WTC11 (cell line): ENCODE results near the gene SCAMP3. TPM values are rescaled to one million over a fixed set of nuclear protein-coding genes. Genes with fewer than 3 reads are reported as not detected.

Experiments used
- ATF1 ChIP-seq: sonication (generic); formaldehyde crosslinking; IDR thresholded peaks from 2 replicates; pipeline ENCODE4 v1.8.1; 2023; ENCODE audit warnings: mild to moderate bottlenecking, moderate library complexity, missing genetic modification reagents
- ATF3 ChIP-seq: sonication (generic); formaldehyde crosslinking; conservative IDR thresholded peaks from 2 replicates; pipeline ENCODE4 v1.8.1; 2022; ENCODE audit warnings: mild to moderate bottlenecking, missing genetic modification reagents
- CBFB ChIP-seq: sonication (generic); formaldehyde crosslinking; IDR thresholded peaks from 2 replicates; pipeline ENCODE4 v1.8.1; 2022; ENCODE audit warnings: mild to moderate bottlenecking, low read depth, missing genetic modification reagents
- E2F5 ChIP-seq: sonication (generic); formaldehyde crosslinking; IDR thresholded peaks from 2 replicates; pipeline ENCODE4 v1.8.1; 2022; ENCODE audit warnings: mild to moderate bottlenecking, moderate library complexity, missing genetic modification reagents
- ERG ChIP-seq: fragments of 250-450 bp; sonication (Bioruptor Pico); IDR thresholded peaks from 2 replicates; pipeline ENCODE4 v1.8.0; 2021; ENCODE audit warnings: mild to moderate bottlenecking
- ESRRA ChIP-seq: sonication (generic); formaldehyde crosslinking; IDR thresholded peaks from 2 replicates; pipeline ENCODE4 v1.8.1; 2022; ENCODE audit warnings: mild to moderate bottlenecking, missing genetic modification reagents, borderline replicate concordance
- FOXK1 ChIP-seq: sonication (generic); formaldehyde crosslinking; IDR thresholded peaks from 2 replicates; pipeline ENCODE4 v1.8.0; 2022; ENCODE audit warnings: mild to moderate bottlenecking, moderate library complexity, missing genetic modification reagents
- FOXP1 ChIP-seq: sonication (generic); formaldehyde crosslinking; IDR thresholded peaks from 2 replicates; pipeline ENCODE4 v1.8.0; 2022; ENCODE audit warnings: missing genetic modification reagents, mild to moderate bottlenecking, moderate library complexity, borderline replicate concordance
- FOXP4 ChIP-seq: sonication (generic); formaldehyde crosslinking; IDR thresholded peaks from 2 replicates; pipeline ENCODE4 v1.8.0; 2022; ENCODE audit warnings: mild to moderate bottlenecking, missing genetic modification reagents
- GABPB1 ChIP-seq: sonication (generic); formaldehyde crosslinking; IDR thresholded peaks from 2 replicates; pipeline ENCODE4 v1.8.1; 2023; ENCODE audit warnings: mild to moderate bottlenecking, missing genetic modification reagents
- HMGXB4 ChIP-seq: sonication (generic); formaldehyde crosslinking; IDR thresholded peaks from 2 replicates; pipeline ENCODE4 v1.8.1; 2023; ENCODE audit warnings: mild to moderate bottlenecking, moderate library complexity, missing genetic modification reagents
- JUN ChIP-seq: sonication (generic); formaldehyde crosslinking; IDR thresholded peaks from 2 replicates; pipeline ENCODE4 v1.8.0; 2023; ENCODE audit warnings: mild to moderate bottlenecking, missing genetic modification reagents
- KAT7 ChIP-seq: sonication (generic); formaldehyde crosslinking; IDR thresholded peaks from 2 replicates; pipeline ENCODE4 v1.8.1; 2023; ENCODE audit warnings: missing genetic modification reagents, mild to moderate bottlenecking, borderline replicate concordance
- MAX ChIP-seq: sonication (generic); formaldehyde crosslinking; IDR thresholded peaks from 2 replicates; pipeline ENCODE4 v1.8.0; 2022; ENCODE audit warnings: mild to moderate bottlenecking, missing genetic modification reagents
- MYBL2 ChIP-seq: sonication (generic); formaldehyde crosslinking; IDR thresholded peaks from 2 replicates; pipeline ENCODE4 v1.8.1; 2023; ENCODE audit warnings: mild to moderate bottlenecking, moderate library complexity, missing genetic modification reagents
- NFE2L1 ChIP-seq: sonication (generic); formaldehyde crosslinking; IDR thresholded peaks from 2 replicates; pipeline ENCODE4 v1.8.1; 2023; ENCODE audit warnings: missing genetic modification reagents
- NR2C2 ChIP-seq: sonication (generic); formaldehyde crosslinking; IDR thresholded peaks from 2 replicates; pipeline ENCODE4 v1.8.0; 2022; ENCODE audit warnings: mild to moderate bottlenecking, missing genetic modification reagents
- RELA ChIP-seq: sonication (generic); formaldehyde crosslinking; IDR thresholded peaks from 2 replicates; pipeline ENCODE4 v1.8.1; 2022; ENCODE audit warnings: missing genetic modification reagents, mild to moderate bottlenecking, borderline replicate concordance
- SMAD3 ChIP-seq: sonication (generic); formaldehyde crosslinking; IDR thresholded peaks from 2 replicates; pipeline ENCODE4 v1.8.0; 2022; ENCODE audit warnings: missing genetic modification reagents, mild to moderate bottlenecking, borderline replicate concordance
- SP1 ChIP-seq: sonication (generic); formaldehyde crosslinking; conservative IDR thresholded peaks from 2 replicates; pipeline ENCODE4 v1.8.1; 2022; ENCODE audit warnings: missing genetic modification reagents
- TCF7 ChIP-seq: sonication (generic); formaldehyde crosslinking; IDR thresholded peaks from 2 replicates; pipeline ENCODE4 v1.8.0; 2022; ENCODE audit warnings: mild to moderate bottlenecking, low read depth, missing genetic modification reagents, moderate library complexity
- TEAD4 ChIP-seq: sonication (generic); formaldehyde crosslinking; IDR thresholded peaks from 2 replicates; pipeline ENCODE4 v1.8.0; 2022; ENCODE audit warnings: mild to moderate bottlenecking, missing genetic modification reagents
- TP53 ChIP-seq: sonication (generic); formaldehyde crosslinking; IDR thresholded peaks from 2 replicates; pipeline ENCODE4 v1.8.1; 2023; ENCODE audit warnings: mild to moderate bottlenecking, missing genetic modification reagents
- ZBTB21 ChIP-seq: sonication (generic); formaldehyde crosslinking; IDR thresholded peaks from 2 replicates; pipeline ENCODE4 v1.8.1; 2023; ENCODE audit warnings: mild to moderate bottlenecking, missing genetic modification reagents, borderline replicate concordance
- ZBTB43 ChIP-seq: sonication (generic); formaldehyde crosslinking; IDR thresholded peaks from 2 replicates; pipeline ENCODE4 v1.8.1; 2023; ENCODE audit warnings: mild to moderate bottlenecking, missing genetic modification reagents
- ZNF121 ChIP-seq: sonication (generic); formaldehyde crosslinking; IDR thresholded peaks from 2 replicates; pipeline ENCODE4 v1.8.0; 2023; ENCODE audit warnings: missing genetic modification reagents
- ZNF232 ChIP-seq: sonication (generic); formaldehyde crosslinking; IDR thresholded peaks from 2 replicates; pipeline ENCODE4 v1.8.0; 2022; ENCODE audit warnings: mild to moderate bottlenecking, missing genetic modification reagents
- ZNF263 ChIP-seq: sonication (generic); formaldehyde crosslinking; IDR thresholded peaks from 2 replicates; pipeline ENCODE4 v1.8.1; 2022; ENCODE audit warnings: low read depth, mild to moderate bottlenecking, moderate library complexity, missing genetic modification reagents
- ZNF317 ChIP-seq: sonication (generic); formaldehyde crosslinking; IDR thresholded peaks from 2 replicates; pipeline ENCODE4 v1.8.1; 2023; ENCODE audit warnings: low read depth, mild to moderate bottlenecking, moderate library complexity, missing genetic modification reagents, borderline replicate concordance
- ZNF396 ChIP-seq: fragments of 250-450 bp; sonication (Bioruptor Pico); IDR thresholded peaks from 2 replicates; pipeline ENCODE4 v1.8.0; 2021; ENCODE audit warnings: mild to moderate bottlenecking, moderate library complexity, borderline replicate concordance
- ZNF416 ChIP-seq: fragments of 250-450 bp; sonication (Bioruptor Pico); IDR thresholded peaks from 2 replicates; pipeline ENCODE4 v1.9.0; 2021; ENCODE audit warnings: mild to moderate bottlenecking, inconsistent platforms
- total RNA-seq: library from RNA; stranded (reverse); gene quantifications from 3 replicates; pipeline ENCODE4 v1.2.3, GENCODE V29; 2021

The SCAMP3 gene
- total RNA-seq, 1 experiment from 2014 or later = 58.8 TPM

GRCh38 chr1:155227261-155228095 lies 34.7 kb downstream of the SCAMP3 start (continued):
- TF ChIP-seq HMGXB4 (CRISPR knock-in tag) (no peak), CBFB (CRISPR knock-in tag) (no peak), SP1 (CRISPR knock-in tag) (peak; percentile 57; the same call in 1 of the 2 replicates), FOXP1 (peak; percentile 20; the same call in 1 of the 2 replicates), ERG (CRISPR knock-in tag) (no peak), E2F5 (CRISPR knock-in tag) (peak; percentile 99), ZNF232 (0 out of 2 replicates have a peak, but pooled peaks have one; percentile 75), NR2C2 (CRISPR knock-in tag) (no peak), RELA (CRISPR knock-in tag) (no peak), KAT7 (CRISPR knock-in tag) (no peak), ESRRA (no peak), MAX (CRISPR knock-in tag) (peak; percentile 41), ZNF416 (CRISPR knock-in tag) (no peak), ATF1 (CRISPR knock-in tag) (no peak), ZBTB21 (CRISPR knock-in tag) (no peak), FOXK1 (peak; percentile 35; the same call in 1 of the 2 replicates), ZNF263 (CRISPR knock-in tag) (no peak), FOXP4 (CRISPR knock-in tag) (no peak), ATF3 (no peak), ZBTB43 (no peak), GABPB1 (no peak; the same call in 1 of the 2 replicates), TEAD4 (CRISPR knock-in tag) (no peak), NFE2L1 (CRISPR knock-in tag) (no peak), ZNF396 (CRISPR knock-in tag) (no peak), TP53 (no peak), ZNF317 (CRISPR knock-in tag) (no peak), TCF7 (CRISPR knock-in tag) (no peak), MYBL2 (CRISPR knock-in tag) (no peak), JUN (CRISPR knock-in tag) (no peak), ZNF121 (CRISPR knock-in tag) (no peak), SMAD3 (CRISPR knock-in tag) (0 out of 2 replicates have a peak, but pooled peaks have one; percentile 67)
